Kidney (tissue), 14 donors: ENCODE measurements around the gene GDI1. TPM values are rescaled to one million over a fixed set of nuclear protein-coding genes. Genes with fewer than 3 reads are reported as not detected.
A peak's percentile ranks its signal among the peaks of the same experiment; 100 is the strongest.

ENCODE experiments used
- DNase-seq, 5 donors: peaks; one replicate each; pipeline ENCODE4 v3.0.0-alpha.2; 2013 to 2020
- FAIRE-seq: peaks from 2 replicates; lab custom pipeline; 2012; peaks lifted over from hg19 to GRCh38; lab: Jason Lieb, UNC
- H3K27ac ChIP-seq, 2 donors: one replicate each; pipeline ENCODE4 v1.7.0; 2013; ENCODE audit warnings: low read depth in 2 of 2, low read length in 2 of 2, inconsistent platforms in 1 of 2
- H3K27me3 ChIP-seq: one replicate; pipeline ENCODE4 v1.7.1; 2013; ENCODE audit warnings: low read length, inconsistent platforms; ENCODE audit not compliant: control insufficient read depth, insufficient read depth
- H3K36me3 ChIP-seq, 3 donors: one replicate each; pipeline versions ENCODE4 v1.7.0 to v1.7.1; 2013; ENCODE audit warnings: low read length in 3 of 3, control low read depth in 1 of 3, inconsistent platforms in 1 of 3; ENCODE audit not compliant: insufficient read depth in 3 of 3, control insufficient read depth in 2 of 3
- H3K4me1 ChIP-seq, 3 donors: one replicate each; pipeline versions ENCODE4 v1.7.0 to v1.7.1; 2013; ENCODE audit warnings: low read length in 3 of 3, inconsistent platforms in 1 of 3, low read depth in 1 of 3; ENCODE audit not compliant: control insufficient read depth in 2 of 3, insufficient read depth in 2 of 3
- H3K4me3 ChIP-seq, 3 donors: one replicate each; pipeline versions ENCODE4 v1.7.0 to v1.8.1; 2013; ENCODE audit warnings: low read length in 3 of 3, control low read depth in 1 of 3, inconsistent platforms in 1 of 3
- H3K9ac ChIP-seq, 3 donors: one replicate each; pipeline versions ENCODE4 v1.7.0 to v1.7.1; 2013; ENCODE audit warnings: low read length in 3 of 3, control low read depth in 1 of 3, inconsistent platforms in 1 of 3
- H3K9me3 ChIP-seq, 3 donors: one replicate each; pipeline versions ENCODE4 v1.7.0 to v1.7.1; 2013; ENCODE audit warnings: low read length in 3 of 3, control low read depth in 1 of 3, inconsistent platforms in 1 of 3; ENCODE audit not compliant: control insufficient read depth in 2 of 3, insufficient read depth in 1 of 3
- intact Hi-C: fragments of 100-400 bp; cut with DNase I; formaldehyde crosslinking; loops from one replicate; pipeline ENCODE4 v1.11.1; 2022
- polyA plus RNA-seq: library from polyadenylated mRNA; stranded (reverse); fragments of 350-450 nt; fragmentation: Illumina TruSeq; extraction: RNeasy Lipid Tissue Mini Kit (QIAGEN cat#74804); gene quantifications from one replicate; pipeline ENCODE4 v1.2.3, GENCODE V29; 2014; ENCODE audit warnings: low read depth, low replicate concordance; ENCODE audit not compliant: insufficient read depth
- total RNA-seq: library from RNA; stranded (reverse); fragmentation: NEBNext Ultra II Directional; extraction: Animal tissue kit (Norgen Biotek cat#: 25700); gene quantifications from one replicate; pipeline ENCODE4 v1.2.1, GENCODE V29; 2021
- TF ChIP-seq, protein P1 (sequence below): IDR thresholded peaks from 3 replicates; pipeline ENCODE4 v1.5.1; 2012; ENCODE audit warnings: mild to moderate bottlenecking, moderate library complexity, borderline replicate concordance; ENCODE audit not compliant: insufficient read depth; ENCODE audit errors: extremely low read depth
- donor health status: control.
- donor health status: control.
- donor health status: control.
- donor health status: control.
- donor health status: control.
- donor health status: DM: yes; HTN: yes; CAD: no.
- donor health status: Normal renal cell carcinoma (clear cell type).

GDI1 gene
- total and polyA plus RNA-seq, 2 donors from 2014 or later = 92.5 to 116 TPM

GRCh38 chrX:154452823-154453222, 15.9 kb downstream of the GDI1 start:
- FAIRE-seq = no peak
- TF ChIP-seq, protein P1, sequence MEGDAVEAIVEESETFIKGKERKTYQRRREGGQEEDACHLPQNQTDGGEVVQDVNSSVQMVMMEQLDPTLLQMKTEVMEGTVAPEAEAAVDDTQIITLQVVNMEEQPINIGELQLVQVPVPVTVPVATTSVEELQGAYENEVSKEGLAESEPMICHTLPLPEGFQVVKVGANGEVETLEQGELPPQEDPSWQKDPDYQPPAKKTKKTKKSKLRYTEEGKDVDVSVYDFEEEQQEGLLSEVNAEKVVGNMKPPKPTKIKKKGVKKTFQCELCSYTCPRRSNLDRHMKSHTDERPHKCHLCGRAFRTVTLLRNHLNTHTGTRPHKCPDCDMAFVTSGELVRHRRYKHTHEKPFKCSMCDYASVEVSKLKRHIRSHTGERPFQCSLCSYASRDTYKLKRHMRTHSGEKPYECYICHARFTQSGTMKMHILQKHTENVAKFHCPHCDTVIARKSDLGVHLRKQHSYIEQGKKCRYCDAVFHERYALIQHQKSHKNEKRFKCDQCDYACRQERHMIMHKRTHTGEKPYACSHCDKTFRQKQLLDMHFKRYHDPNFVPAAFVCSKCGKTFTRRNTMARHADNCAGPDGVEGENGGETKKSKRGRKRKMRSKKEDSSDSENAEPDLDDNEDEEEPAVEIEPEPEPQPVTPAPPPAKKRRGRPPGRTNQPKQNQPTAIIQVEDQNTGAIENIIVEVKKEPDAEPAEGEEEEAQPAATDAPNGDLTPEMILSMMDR = no peak

DNA sequence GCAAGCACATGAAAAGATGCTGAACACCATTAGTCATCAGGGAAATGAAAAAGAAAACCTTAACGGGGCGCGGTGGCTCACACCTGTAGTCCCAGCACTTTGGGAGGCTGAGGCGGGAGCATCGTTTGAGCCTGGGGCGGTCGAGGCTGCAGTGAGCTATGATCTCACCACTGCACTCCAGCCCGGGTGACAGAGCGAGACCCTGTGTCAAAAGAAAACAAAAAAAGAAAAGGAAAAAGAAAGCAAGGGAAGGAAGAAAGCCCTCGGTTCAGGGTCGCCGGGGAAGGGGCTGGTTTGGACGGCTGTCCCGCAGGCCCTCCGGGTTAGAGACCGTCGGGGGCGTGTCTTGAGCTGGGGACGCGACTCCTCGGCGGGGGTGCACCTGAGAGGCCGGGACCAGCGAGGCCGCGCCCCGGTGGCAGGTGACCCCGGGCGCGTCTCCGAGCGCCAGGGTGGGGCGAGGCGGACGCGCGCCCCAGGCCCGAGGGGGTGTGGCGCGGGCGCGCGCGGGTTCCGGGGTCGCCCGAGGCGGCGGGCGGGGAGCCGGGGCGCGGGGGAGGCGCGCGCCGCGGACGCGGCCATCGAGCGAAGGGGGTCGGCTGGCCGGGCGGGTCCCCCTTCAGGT, 20.6 kb downstream of the GDI1 start:
- Histone ChIP-seq H3K27me3 (no peaks in the 10 kb centered on the region), H3K36me3 (no peaks in the 10 kb centered on the region), H3K9me3 (no peaks in the 10 kb centered on the region), H3K27ac (no peak overlapping the region), H3K4me1 (no peaks in the 10 kb centered on the region), H3K4me3 (peak overlapping the region in 1 of 3 donors; percentile 47), H3K9ac (no peak overlapping the region)
- intact Hi-C loops = no loop called here
- peak in 3 of 5 donors; percentile 33 to 59 (median 58) for DNase-seq
- no peak for FAIRE-seq
- TF ChIP-seq, protein P1 = no peak

More at GRCh38 chrX:154452823-154453222, 15.9 kb downstream of the GDI1 start:
- intact Hi-C loops = no loop called here
- Histone ChIP-seq H3K27ac (no peak overlapping the region), H3K36me3 (peaks cover 0 to 7% (median 5%) of the 10 kb centered on the region in 3 donors), H3K4me1 (no peaks in the 10 kb centered on the region), H3K9ac (no peak overlapping the region), H3K9me3 (no peaks in the 10 kb centered on the region), H3K4me3 (no peak overlapping the region), H3K27me3 (no peaks in the 10 kb centered on the region)
- no peak for DNase-seq

DNA sequence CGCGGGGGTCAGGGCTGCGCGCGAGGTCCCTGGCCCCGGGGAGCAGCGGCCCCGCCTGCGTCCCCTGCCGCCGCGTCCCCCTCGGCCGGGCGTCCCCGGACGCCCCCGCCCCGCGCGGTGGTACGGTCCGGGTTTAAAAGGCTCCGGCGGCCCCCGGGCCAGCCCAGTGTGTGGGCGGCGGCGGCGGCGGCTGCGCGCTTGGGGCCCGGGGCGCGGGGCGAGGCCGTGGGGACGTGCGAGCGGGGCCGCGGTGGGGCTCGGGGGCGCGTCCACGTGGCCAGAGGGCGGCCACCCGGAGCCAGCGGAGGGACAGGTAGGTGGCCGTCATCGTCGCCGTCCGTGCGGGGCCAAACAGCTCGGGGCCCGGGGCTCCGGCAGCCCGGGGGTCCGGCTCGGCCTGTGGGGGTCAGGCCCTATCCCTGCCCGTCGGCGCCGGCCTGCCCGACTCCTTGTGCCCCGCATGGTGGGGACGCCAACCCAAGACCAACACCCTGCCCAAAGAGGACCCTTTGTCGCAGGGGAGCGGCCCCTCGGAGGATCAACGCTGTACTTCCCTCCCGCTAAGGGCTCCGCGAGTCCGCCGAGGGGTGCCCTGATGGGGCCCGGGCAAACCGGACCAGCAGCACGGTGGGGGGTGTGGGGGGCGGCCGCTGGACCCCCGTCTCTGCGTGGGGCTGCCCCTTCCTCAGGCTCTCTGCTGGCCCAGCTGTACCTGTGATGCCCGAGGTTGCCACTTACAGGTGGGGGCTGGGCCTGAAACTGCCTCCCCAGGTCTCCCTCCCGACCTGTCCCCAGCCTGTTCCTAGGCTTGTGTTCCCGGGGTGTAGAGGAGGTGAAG, 21.4 kb downstream of the GDI1 start, which contains the start of gene PLXNA3:
PLXNA3 (plus strand) TSS at position 166 of the 838 bp plus-strand sequence. CDS start 1,903 bp downstream, outside the sequence.
- Histone ChIP-seq H3K4me3 (peak within 1 kb of the TSS; percentile 10 to 47 (median 36)), H3K9me3 (no peaks in the 10 kb centered on the region), H3K27ac (no peak within 1 kb of the TSS), H3K4me1 (no peaks in the 10 kb centered on the region), H3K9ac (no peak within 1 kb of the TSS), H3K36me3 (no peaks in the 10 kb centered on the region), H3K27me3 (no peaks in the 10 kb centered on the region)
- DNase-seq = peak in 2 of 5 donors; percentile 53 to 70
- no peak for FAIRE-seq
- TF ChIP-seq, protein P1 = no peak
- intact Hi-C loops = no loop called here
